H1 (cell line): ENCODE measurements around the gene ST6GALNAC4. TPM values are rescaled to one million over a fixed set of nuclear protein-coding genes. Genes with fewer than 3 reads are reported as not detected.

Source experiments
- CTCF ChIA-PET: fragments of 300-600 bp; sonication (Branson Sonifier 250); formaldehyde crosslinking; loops from one replicate; lab custom pipeline; 2021; ENCODE audit not compliant: partially characterized antibody; lab: Charles Lee
- POLR2A ChIA-PET: fragments of 300-600 bp; sonication (Branson Sonifier 250); formaldehyde crosslinking; loops from one replicate; lab custom pipeline; 2021; ENCODE audit warnings: inconsistent platforms; ENCODE audit not compliant: partially characterized antibody; lab: Charles Lee
- DNase-seq, 2 experiments: peaks; one replicate each; pipeline versions ENCODE4 v3.0.0 to v3.0.0-alpha.2; 2010 to 2022; ENCODE audit warnings: low spot score in 2 of 2, low read depth in 1 of 2, mixed read lengths in 1 of 2
- FAIRE-seq: peaks from 2 replicates; lab custom pipeline; 2011; peaks lifted over from hg19 to GRCh38; lab: Jason Lieb, UNC
- H2AFZ ChIP-seq: 2 replicates; pipeline ENCODE4 v1.8.1; 2012; ENCODE audit warnings: low read length, inconsistent platforms
- H2AK5ac ChIP-seq: 2 replicates; pipeline ENCODE4 v1.6.1; 2013; ENCODE audit warnings: low read depth, low read length
- H2BK120ac ChIP-seq: replicated peaks from 2 replicates; pipeline ENCODE3; 2013; ENCODE audit warnings: low read depth, low read length, inconsistent platforms
- H2BK12ac ChIP-seq: 2 replicates; pipeline ENCODE4 v1.6.1; 2013; ENCODE audit warnings: low read depth, low read length
- H2BK15ac ChIP-seq: 2 replicates; pipeline ENCODE4 v1.6.1; 2013; ENCODE audit warnings: low read length
- H2BK20ac ChIP-seq: 2 replicates; pipeline ENCODE4 v1.6.1; 2013; ENCODE audit warnings: low read length
- H2BK5ac ChIP-seq: 2 replicates; pipeline ENCODE4 v1.6.1; 2013; ENCODE audit warnings: low read depth, low read length
- H3K14ac ChIP-seq: 2 replicates; pipeline ENCODE4 v1.6.1; 2013; ENCODE audit warnings: inconsistent platforms; ENCODE audit not compliant: insufficient read length
- H3K18ac ChIP-seq: 2 replicates; pipeline ENCODE4 v1.6.1; 2013; ENCODE audit warnings: low read length; ENCODE audit errors: extremely low read depth
- H3K23ac ChIP-seq: 2 replicates; pipeline ENCODE4 v1.6.1; 2013; ENCODE audit warnings: inconsistent platforms; ENCODE audit not compliant: insufficient read length
- H3K23me2 ChIP-seq: 2 replicates; pipeline ENCODE4 v1.6.1; 2013; ENCODE audit warnings: low read depth, low read length
- H3K27ac ChIP-seq: 2 replicates; pipeline ENCODE4 v1.6.1; 2011; ENCODE audit warnings: low read depth, low read length, inconsistent platforms
- H3K27me3 ChIP-seq, 4 experiments: replicated peaks in 1 of 4; 1 replicate in 1 of 4; 2 replicates in 3 of 4; pipeline versions ENCODE4 v1.6.1 to v1.8.1; 2011 to 2013; ENCODE audit warnings: low read length in 3 of 4, mild to moderate bottlenecking in 3 of 4, inconsistent platforms in 2 of 4, mixed read lengths in 2 of 4, moderate library complexity in 1 of 4; ENCODE audit not compliant: control insufficient read depth in 3 of 4, insufficient read depth in 3 of 4; ENCODE audit errors: extremely low read depth in 1 of 4
- H3K36me3 ChIP-seq, 4 experiments: 2 replicates each; pipeline versions ENCODE4 v1.6.1 to v1.8.1; 2011 to 2013; ENCODE audit warnings: mild to moderate bottlenecking in 4 of 4, low read length in 3 of 4, moderate library complexity in 2 of 4, control low read depth in 1 of 4, inconsistent platforms in 1 of 4; ENCODE audit not compliant: insufficient read depth in 4 of 4, control insufficient read depth in 2 of 4
- H3K4ac ChIP-seq: replicated peaks from 2 replicates; pipeline ENCODE3; 2013; ENCODE audit warnings: low read length, low read depth, mixed read lengths, inconsistent platforms; ENCODE audit not compliant: insufficient read length
- H3K4me1 ChIP-seq, 4 experiments: replicated peaks in 1 of 4; 1 replicate in 1 of 4; 2 replicates in 3 of 4; pipeline versions ENCODE4 v1.6.1 to v1.8.1; 2011 to 2013; ENCODE audit warnings: low read length in 3 of 4, inconsistent platforms in 2 of 4, mixed read lengths in 1 of 4; ENCODE audit not compliant: insufficient read depth in 4 of 4, control insufficient read depth in 3 of 4
- H3K4me2 ChIP-seq, 2 experiments: 2 replicates each; pipeline versions ENCODE4 v1.6.1 to v1.8.1; 2011 to 2013; ENCODE audit warnings: low read depth in 2 of 2, low read length in 2 of 2, control low read depth in 1 of 2, inconsistent platforms in 1 of 2, mild to moderate bottlenecking in 1 of 2; ENCODE audit not compliant: insufficient read depth in 1 of 2
- H3K4me3 ChIP-seq, 4 experiments: fragments of 200-600, 300-600 bp in 1 of 4; sonication (generic), shearing (Covaris generic), sonication (Bioruptor Twin) in 1 of 4; 2 replicates each; pipeline versions ENCODE4 v1.5.1 to v1.8.1; 2011 to 2016; ENCODE audit warnings: low read length in 4 of 4, low read depth in 3 of 4, control low read depth in 2 of 4, inconsistent platforms in 2 of 4, mild to moderate bottlenecking in 2 of 4, mixed read lengths in 1 of 4, moderate library complexity in 1 of 4; ENCODE audit not compliant: insufficient read depth in 2 of 4; ENCODE audit errors: extremely low read depth in 1 of 4
- H3K56ac ChIP-seq: replicated peaks from 2 replicates; pipeline ENCODE3; 2013; ENCODE audit warnings: low read depth, mild to moderate bottlenecking, mixed read lengths, low read length, inconsistent platforms; ENCODE audit not compliant: insufficient read length
- H3K79me1 ChIP-seq: 2 replicates; pipeline ENCODE4 v1.6.1; 2013; ENCODE audit warnings: low read depth, low read length, control low read depth
- H3K79me2 ChIP-seq, 2 experiments: 2 replicates each; pipeline versions ENCODE4 v1.6.1 to v1.8.1; 2012 to 2013; ENCODE audit warnings: low read length in 2 of 2, mild to moderate bottlenecking in 2 of 2, inconsistent platforms in 1 of 2; ENCODE audit not compliant: insufficient read depth in 2 of 2, control insufficient read depth in 1 of 2
- H3K9ac ChIP-seq, 4 experiments: replicated peaks in 1 of 4; 1 replicate in 1 of 4; 2 replicates in 3 of 4; pipeline versions ENCODE4 v1.6.1 to v1.8.1; 2011 to 2013; ENCODE audit warnings: low read depth in 3 of 4, low read length in 3 of 4, control low read depth in 2 of 4, mild to moderate bottlenecking in 2 of 4, moderate library complexity in 2 of 4, inconsistent platforms in 1 of 4; ENCODE audit errors: extremely low read depth in 1 of 4
- H3K9me3 ChIP-seq, 2 experiments: 2 replicates each; pipeline versions ENCODE4 v1.6.1 to v1.8.1; 2012 to 2013; ENCODE audit warnings: mild to moderate bottlenecking in 2 of 2, moderate library complexity in 2 of 2, control low read depth in 1 of 2, inconsistent platforms in 1 of 2, low read depth in 1 of 2, low read length in 1 of 2, mixed read lengths in 1 of 2; ENCODE audit not compliant: insufficient read depth in 2 of 2
- H4K20me1 ChIP-seq, 2 experiments: replicated peaks in 1 of 2; 2 replicates each; pipeline versions ENCODE3 to v1.8.1; 2011 to 2013; ENCODE audit warnings: inconsistent platforms in 2 of 2, low read length in 2 of 2, mild to moderate bottlenecking in 1 of 2; ENCODE audit not compliant: insufficient read depth in 2 of 2, control insufficient read depth in 1 of 2
- H4K5ac ChIP-seq: 2 replicates; pipeline ENCODE4 v1.6.1; 2013; ENCODE audit warnings: low read length, low read depth, mixed read lengths, inconsistent platforms; ENCODE audit not compliant: insufficient read length
- H4K8ac ChIP-seq: 2 replicates; pipeline ENCODE4 v1.8.0; 2013; ENCODE audit warnings: mild to moderate bottlenecking, moderate library complexity, low read length, inconsistent platforms; ENCODE audit not compliant: insufficient read depth; ENCODE audit errors: extremely low read depth
- H4K91ac ChIP-seq: replicated peaks from 2 replicates; pipeline ENCODE3; 2013; ENCODE audit warnings: low read length, mixed read lengths, inconsistent platforms; ENCODE audit not compliant: insufficient read length
- MAX ChIP-seq: IDR thresholded peaks from 2 replicates; pipeline ENCODE4 v1.6.1; 2012; ENCODE audit warnings: inconsistent platforms
- SAP30 ChIP-seq: fragments of 300-600 bp; sonication (generic); IDR thresholded peaks from 2 replicates; pipeline ENCODE4 v1.7.1; 2012; ENCODE audit warnings: low read length, moderate library complexity, mild to moderate bottlenecking, inconsistent platforms; ENCODE audit not compliant: insufficient read depth, insufficient replicate concordance
- SP1 ChIP-seq: IDR thresholded peaks from 2 replicates; pipeline ENCODE4 v1.6.1; 2011; ENCODE audit warnings: low read depth, low read length
- WGBS, 2 experiments: shearing (Covaris generic) in 1 of 2; methylation state at CpG; one replicate each; pipeline versions ENCODE4 v1.1.6 to v1.1.7; 2013 to 2015; ENCODE audit warnings: low lambda C conversion rate in 2 of 2, mixed read lengths in 2 of 2, inconsistent platforms in 1 of 2, low coverage in 1 of 2, missing lambda C conversion rate in 1 of 2; ENCODE audit not compliant: insufficient replicate concordance in 2 of 2, insufficient coverage in 1 of 2, insufficient read length in 1 of 2; ENCODE audit errors: extremely low coverage in 1 of 2, missing lambda C conversion rate in 1 of 2; 5-methylcytosine and 5-hydroxymethylcytosine counted together
- polyA plus RNA-seq, 7 experiments: library from polyadenylated mRNA; depleted of rRNA in 3 of 7; stranded (reverse) in 5 of 7; unstranded in 2 of 7; fragments of >200 nt in 5 of 7; fragments of 200-250 nt in 2 of 7; gene quantifications; 1 replicate in 5 of 7; 2 replicates in 1 of 7; 4 replicates in 1 of 7; pipeline versions ENCODE4 v1.2.1 to v1.2.3, GENCODE V29; 2011 to 2013; ENCODE audit warnings: missing spikeins in 2 of 7, mixed read lengths in 2 of 7
- total RNA-seq: library from RNA; stranded (reverse); fragmentation: NEBNext Ultra II Directional; extraction: Animal tissue kit (Norgen Biotek cat#: 25700); gene quantifications from 2 replicates; pipeline ENCODE4 v1.2.1, GENCODE V29; 2021
- TF ChIP-seq, protein P1 (sequence below): IDR thresholded peaks from 2 replicates; pipeline ENCODE4 v1.6.1; 2012; ENCODE audit warnings: inconsistent platforms

The ST6GALNAC4 gene
- total and polyA plus RNA-seq, 2 of the 8 experiments (the other 6 are each of a cell fraction or from before 2014, with no cell fraction given) = 21.8 to 34.1 TPM

DNA sequence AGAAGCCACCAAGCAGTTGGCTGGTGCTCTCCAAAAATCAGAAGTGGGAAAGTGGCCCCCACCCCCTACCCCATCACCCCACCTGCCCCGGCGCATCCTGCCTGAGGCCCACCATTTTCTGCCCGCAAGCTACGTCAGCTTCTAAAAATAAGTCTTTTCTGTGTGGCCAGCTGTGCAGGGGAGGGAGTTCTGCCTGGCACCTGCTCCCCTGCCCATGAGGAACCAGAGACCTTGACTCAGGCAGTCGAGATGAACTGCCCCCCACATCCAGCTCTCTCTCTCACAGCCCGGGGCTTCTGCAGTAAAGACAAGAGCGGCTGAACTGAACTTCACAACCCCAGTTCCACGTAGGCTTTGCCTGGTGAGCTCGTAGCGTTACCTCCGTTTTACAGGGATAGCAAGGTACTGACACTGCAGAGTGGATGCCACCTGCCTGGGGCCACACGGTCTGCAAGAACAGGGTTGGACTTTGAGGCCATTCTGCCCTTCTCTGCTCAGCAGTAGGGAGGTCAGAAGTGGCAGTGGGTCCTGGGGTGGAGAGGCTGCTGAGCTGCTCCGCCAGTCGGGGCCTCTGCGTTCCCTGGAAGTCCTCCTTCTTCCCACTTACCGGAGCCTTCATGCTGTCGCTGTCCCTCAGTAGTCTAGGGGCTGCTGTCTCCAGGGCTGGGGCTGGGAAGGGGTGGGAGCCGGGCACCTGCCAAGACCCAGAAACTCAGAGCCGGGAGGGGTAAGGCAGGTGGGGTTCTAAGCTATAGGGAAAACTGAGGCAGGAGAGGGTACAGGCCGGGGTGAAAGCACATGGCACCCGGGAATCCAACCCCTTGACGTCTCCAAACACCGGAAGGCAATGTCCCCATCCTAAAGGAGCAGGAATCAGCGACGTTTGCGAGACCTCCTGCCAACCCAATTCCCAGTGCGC is 781 bp downstream of the ST6GALNAC4 start:
- Histone ChIP-seq H3K79me2 (no peaks in the 10 kb centered on the region), H3K4me3 (peak overlapping the region; percentile 55 to 70 (median 60)), H4K5ac (no peak overlapping the region), H2AFZ (peak overlapping the region; percentile 24; the same call in 1 of the 2 replicates), H3K14ac (no peak overlapping the region), H4K91ac (no peak overlapping the region), H3K9me3 (no peaks in the 10 kb centered on the region), H2BK20ac (no peak overlapping the region), H3K4me2 (peak overlapping the region; percentile 91 to 92), H2BK12ac (peak overlapping the region; percentile 86; the same call in 1 of the 2 replicates), H3K23me2 (peaks cover 5% of the 10 kb centered on the region), H2BK15ac (peak overlapping the region; percentile 81; the same call in 1 of the 2 replicates), H2BK120ac (no peak overlapping the region), H3K9ac (peak overlapping the region in 3 of 4 experiments; percentile 6 to 63 (median 43); a peak in 5 of 7 replicates), H4K8ac (no peak overlapping the region), H3K4ac (no peak overlapping the region), H3K36me3 (peaks cover 0 to 6% (median 0%) of the 10 kb centered on the region in 4 experiments; a peak in 1 of 8 replicates), H3K56ac (no peak overlapping the region), H3K79me1 (no peaks in the 10 kb centered on the region), H3K27me3 (peaks cover 0 to 9% (median 8%) of the 10 kb centered on the region in 4 experiments; a peak in 5 of 7 replicates), H4K20me1 (peaks cover 0 to 3% of the 10 kb centered on the region in 2 experiments), H3K23ac (no peak overlapping the region), H3K4me1 (peaks cover 4 to 8% (median 7%) of the 10 kb centered on the region in 4 experiments), H2BK5ac (no peak overlapping the region), H3K18ac (no peak overlapping the region), H2AK5ac (0 out of 2 replicates have a peak overlapping the region, but pooled peaks have one; percentile 10)
- DNase-seq = no peak
- FAIRE-seq = no peak
- CTCF ChIA-PET = interaction anchor here (0.6 to 2.9 kb wide), 15 partner anchors 17 to 412 kb away, joined by 3 to 13 read pairs (median 4); partner anchors contain the start of genes ST6GALNAC6 and TOR2A
- 69% methylated on average over 27 of the region's 27 CpGs; no CpG with 5 or more reads in 1 of the 2 experiments for WGBS, 2 experiments
- POLR2A ChIA-PET = interaction anchor here (0.6 to 3.7 kb wide), 8 partner anchors 10 to 138 kb away, joined by 3 to 16 read pairs (median 4); partner anchors contain the start of genes SH2D3C and ST6GALNAC6
- TF ChIP-seq, protein P1, sequence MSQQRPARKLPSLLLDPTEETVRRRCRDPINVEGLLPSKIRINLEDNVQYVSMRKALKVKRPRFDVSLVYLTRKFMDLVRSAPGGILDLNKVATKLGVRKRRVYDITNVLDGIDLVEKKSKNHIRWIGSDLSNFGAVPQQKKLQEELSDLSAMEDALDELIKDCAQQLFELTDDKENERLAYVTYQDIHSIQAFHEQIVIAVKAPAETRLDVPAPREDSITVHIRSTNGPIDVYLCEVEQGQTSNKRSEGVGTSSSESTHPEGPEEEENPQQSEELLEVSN = peak; percentile 66
- TF ChIP-seq SP1 (no peak), MAX (peak; percentile 65), SAP30 (peak; percentile 50)
- TF ChIP-seq, all 59 proteins: peak for 3
- no peak overlapping the region for H3K27ac ChIP-seq
